Melanocyte of skin (primary cell): ENCODE results near the gene EPM2AIP1. TPM values are rescaled to one million over a fixed set of nuclear protein-coding genes. Genes with fewer than 3 reads are reported as not detected.

Experiments
- small RNA-seq, 2 donors: library from RNA; depleted of rRNA; stranded (forward); fragments of <200 nt; gene quantifications; one replicate each; pipeline ENCODE3, GENCODE V24; 2012
- total RNA-seq, 2 donors: library from RNA; depleted of rRNA; stranded (reverse); fragments of >200 nt; gene quantifications; 2 replicates each; pipeline ENCODE4 v1.2.3, GENCODE V29; 2012

Gene EPM2AIP1
- 10 to 100 TPM; 14.3 to 21.0 TPM for total RNA-seq

DNA sequence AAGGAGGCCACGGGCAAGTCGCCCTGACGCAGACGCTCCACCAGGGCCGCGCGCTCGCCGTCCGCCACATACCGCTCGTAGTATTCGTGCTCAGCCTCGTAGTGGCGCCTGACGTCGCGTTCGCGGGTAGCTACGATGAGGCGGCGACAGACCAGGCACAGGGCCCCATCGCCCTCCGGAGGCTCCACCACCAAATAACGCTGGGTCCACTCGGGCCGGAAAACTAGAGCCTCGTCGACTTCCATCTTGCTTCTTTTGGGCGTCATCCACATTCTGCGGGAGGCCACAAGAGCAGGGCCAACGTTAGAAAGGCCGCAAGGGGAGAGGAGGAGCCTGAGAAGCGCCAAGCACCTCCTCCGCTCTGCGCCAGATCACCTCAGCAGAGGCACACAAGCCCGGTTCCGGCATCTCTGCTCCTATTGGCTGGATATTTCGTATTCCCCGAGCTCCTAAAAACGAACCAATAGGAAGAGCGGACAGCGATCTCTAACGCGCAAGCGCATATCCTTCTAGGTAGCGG, at the start of gene EPM2AIP1:
TSS of gene EPM2AIP1 (minus strand) at position 326 of the 520 bp plus-strand sequence. CDS start at position 272, 54 bp downstream.

DNA sequence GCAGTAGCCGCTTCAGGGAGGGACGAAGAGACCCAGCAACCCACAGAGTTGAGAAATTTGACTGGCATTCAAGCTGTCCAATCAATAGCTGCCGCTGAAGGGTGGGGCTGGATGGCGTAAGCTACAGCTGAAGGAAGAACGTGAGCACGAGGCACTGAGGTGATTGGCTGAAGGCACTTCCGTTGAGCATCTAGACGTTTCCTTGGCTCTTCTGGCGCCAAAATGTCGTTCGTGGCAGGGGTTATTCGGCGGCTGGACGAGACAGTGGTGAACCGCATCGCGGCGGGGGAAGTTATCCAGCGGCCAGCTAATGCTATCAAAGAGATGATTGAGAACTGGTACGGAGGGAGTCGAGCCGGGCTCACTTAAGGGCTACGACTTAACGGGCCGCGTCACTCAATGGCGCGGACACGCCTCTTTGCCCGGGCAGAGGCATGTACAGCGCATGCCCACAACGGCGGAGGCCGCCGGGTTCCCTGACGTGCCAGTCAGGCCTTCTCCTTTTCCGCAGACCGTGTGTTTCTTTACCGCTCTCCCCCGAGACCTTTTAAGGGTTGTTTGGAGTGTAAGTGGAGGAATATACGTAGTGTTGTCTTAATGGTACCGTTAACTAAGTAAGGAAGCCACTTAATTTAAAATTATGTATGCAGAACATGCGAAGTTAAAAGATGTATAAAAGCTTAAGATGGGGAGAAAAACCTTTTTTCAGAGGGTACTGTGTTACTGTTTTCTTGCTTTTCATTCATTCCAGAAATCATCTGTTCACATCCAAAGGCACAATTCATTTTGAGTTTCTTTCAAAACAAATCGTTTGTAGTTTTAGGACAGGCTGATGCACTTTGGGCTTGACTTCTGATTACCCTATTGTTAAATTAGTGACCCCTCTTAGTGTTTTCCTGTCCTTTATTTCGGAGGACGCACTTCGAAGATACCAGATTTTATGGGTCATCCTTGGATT, 674 bp upstream of the EPM2AIP1 start, which contains the start of gene MLH1:
TSS of gene MLH1 (plus strand) at position 193 of the 958 bp plus-strand sequence. CDS start at position 223, 30 bp downstream.

GRCh38 chr3:36944641-36945270, 48.2 kb downstream of the EPM2AIP1 start, which contains the start of gene TRANK1:
Gene TRANK1 (minus strand): TSS chr3:36945054. CDS start chr3:36944809, 245 bp downstream.

Small RNA genes within 50 kb of the gene (small RNA-seq; reads per million reads assigned to genes)
- 0.09 to 0.17 reads per million in 2 donors for gene RNU6ATAC4P

Other genes starting within 250 kb of the EPM2AIP1 start
- not detected for gene DCLK3, start 228.6 kb downstream of the EPM2AIP1 start, total RNA-seq
- gene TRANK1, start 48.1 kb downstream of the EPM2AIP1 start, total RNA-seq, result 1 to 10 TPM; 1.7 to 5.0 TPM
- 100 to 1,000 TPM in 1 of 2 donors, 10 to 100 TPM in 1; 37.9 to 102 TPM for gene MLH1, start 387 bp upstream of the EPM2AIP1 start, total RNA-seq
- gene LRRFIP2, start 181.5 kb upstream of the EPM2AIP1 start, total RNA-seq, result 10 to 100 TPM; 37.2 to 52.0 TPM